ENCODE data around the gene ASIC2. TPM values are rescaled to one million over a fixed set of nuclear protein-coding genes. Genes with fewer than 3 reads are reported as not detected.

Gene ASIC2
- total RNA-seq, 1 donor, result not detected

- peaks cover 5% of the 10 kb centered on the region for H3K4me1 ChIP-seq (ENCODE audit: insufficient read depth, low read length)
- H2AFZ ChIP-seq (ENCODE audit: low read length), result no peak overlapping the region
- H3K36me3 ChIP-seq (ENCODE audit: insufficient read depth, low read length), result no peaks in the 10 kb centered on the region
- no peaks in the 10 kb centered on the region for H4K20me1 ChIP-seq (ENCODE audit: insufficient read depth, low read length)
- no peak overlapping the region for H3K4me2 ChIP-seq (ENCODE audit: insufficient read depth, low read length)
- TF ChIP-seq CTCF (IDR thresholded peaks at IDR 0.05; ENCODE audit: extremely low read depth, low read depth, low read length), result no peak
- H3K27ac ChIP-seq (ENCODE audit: low read depth, low read length), result no peak overlapping the region
- no peak overlapping the region for H3K4me3 ChIP-seq (ENCODE audit: insufficient read depth, low read length)
- no peaks in the 10 kb centered on the region for H3K9me3 ChIP-seq (ENCODE audit: low read depth, low read length)
- no peaks in the 10 kb centered on the region for H3K79me2 ChIP-seq (ENCODE audit: insufficient read depth, low read length)
- H3K27me3 ChIP-seq (ENCODE audit: insufficient read depth, low read length), result no peaks in the 10 kb centered on the region
- no peak for DNase-seq (ENCODE audit: insufficient read length, low spot score, missing footprints)
Observed at GRCh38 chr17:33263396-33263795, 29.7 kb downstream of the ASIC2 start.

GRCh38 chr17:33262266-33263123 is 30.6 kb downstream of the ASIC2 start:
- Histone ChIP-seq H3K4me3 (ENCODE audit: insufficient read depth, low read length) (no peak overlapping the region), H3K36me3 (ENCODE audit: insufficient read depth, low read length) (no peaks in the 10 kb centered on the region), H3K4me1 (ENCODE audit: insufficient read depth, low read length) (peaks cover under 1% of the 10 kb centered on the region), H2AFZ (ENCODE audit: low read length) (no peak overlapping the region), H3K4me2 (ENCODE audit: insufficient read depth, low read length) (no peak overlapping the region), H4K20me1 (ENCODE audit: insufficient read depth, low read length) (no peaks in the 10 kb centered on the region), H3K9me3 (ENCODE audit: low read depth, low read length) (no peaks in the 10 kb centered on the region), H3K79me2 (ENCODE audit: insufficient read depth, low read length) (no peaks in the 10 kb centered on the region), H3K27me3 (ENCODE audit: insufficient read depth, low read length) (no peaks in the 10 kb centered on the region), H3K27ac (ENCODE audit: low read depth, low read length) (no peak overlapping the region)
- no peak for DNase-seq (ENCODE audit: insufficient read length, low spot score, missing footprints)
- TF ChIP-seq CTCF (IDR thresholded peaks at IDR 0.05; ENCODE audit: extremely low read depth, low read depth, low read length), result no peak

GRCh38 chr17:33261820-33262219 is 31.3 kb downstream of the ASIC2 start:
- H4K20me1 ChIP-seq (ENCODE audit: insufficient read depth, low read length), result no peaks in the 10 kb centered on the region
- H2AFZ ChIP-seq (ENCODE audit: low read length), result no peak overlapping the region
- H3K4me2 ChIP-seq (ENCODE audit: insufficient read depth, low read length), result no peak overlapping the region
- H3K27ac ChIP-seq (ENCODE audit: low read depth, low read length), result no peak overlapping the region
- no peaks in the 10 kb centered on the region for H3K79me2 ChIP-seq (ENCODE audit: insufficient read depth, low read length)
- no peaks in the 10 kb centered on the region for H3K36me3 ChIP-seq (ENCODE audit: insufficient read depth, low read length)
- H3K4me3 ChIP-seq (ENCODE audit: insufficient read depth, low read length), result no peak overlapping the region
- H3K9me3 ChIP-seq (ENCODE audit: low read depth, low read length), result no peaks in the 10 kb centered on the region
- DNase-seq (ENCODE audit: insufficient read length, low spot score, missing footprints), result no peak
- no peaks in the 10 kb centered on the region for H3K27me3 ChIP-seq (ENCODE audit: insufficient read depth, low read length)
- no peak for TF ChIP-seq CTCF (IDR thresholded peaks at IDR 0.05; ENCODE audit: extremely low read depth, low read depth, low read length)
- H3K4me1 ChIP-seq (ENCODE audit: insufficient read depth, low read length), result no peaks in the 10 kb centered on the region

- Histone ChIP-seq H3K4me2 (ENCODE audit: insufficient read depth, low read length) (no peak overlapping the region), H4K20me1 (ENCODE audit: insufficient read depth, low read length) (no peaks in the 10 kb centered on the region), H3K27ac (ENCODE audit: low read depth, low read length) (no peak overlapping the region), H3K4me1 (ENCODE audit: insufficient read depth, low read length) (no peaks in the 10 kb centered on the region), H3K4me3 (ENCODE audit: insufficient read depth, low read length) (no peak overlapping the region), H3K79me2 (ENCODE audit: insufficient read depth, low read length) (no peaks in the 10 kb centered on the region), H3K36me3 (ENCODE audit: insufficient read depth, low read length) (no peaks in the 10 kb centered on the region), H3K9me3 (ENCODE audit: low read depth, low read length) (no peaks in the 10 kb centered on the region), H3K27me3 (ENCODE audit: insufficient read depth, low read length) (no peaks in the 10 kb centered on the region), H2AFZ (ENCODE audit: low read length) (no peak overlapping the region)
- TF ChIP-seq CTCF (IDR thresholded peaks at IDR 0.05; ENCODE audit: extremely low read depth, low read depth, low read length), result no peak
- DNase-seq (ENCODE audit: insufficient read length, low spot score, missing footprints), result no peak
Observed at GRCh38 chr17:33260638-33261037, 32.5 kb downstream of the ASIC2 start.

All from osteoblast (primary cell).